ENCODE results near the gene TCF21.

TCF21 gene

GRCh38 chr6:133865680-133866079 lies 23.2 kb upstream of the TCF21 start:
- H3K9me3 ChIP-seq (ENCODE audit: control insufficient read depth, low read length): peaks cover 5% of the 10 kb centered on the region
- H3K9ac ChIP-seq (ENCODE audit: low read length): no peak overlapping the region
- H3K4me3 ChIP-seq (ENCODE audit: low read length): no peak overlapping the region
- no peaks in the 10 kb centered on the region for H3K4me1 ChIP-seq (ENCODE audit: control insufficient read depth, insufficient read depth, low read length)
- H3K27me3 ChIP-seq (ENCODE audit: control insufficient read depth, insufficient read depth, low read length): no peaks in the 10 kb centered on the region
- no peaks in the 10 kb centered on the region for H3K36me3 ChIP-seq (ENCODE audit: control insufficient read depth, insufficient read depth, low read length)

GRCh38 chr6:133871131-133871530 lies 17.8 kb upstream of the TCF21 start:
- no peak overlapping the region for H3K9ac ChIP-seq (ENCODE audit: low read length)
- no peaks in the 10 kb centered on the region for H3K4me1 ChIP-seq (ENCODE audit: control insufficient read depth, insufficient read depth, low read length)
- no peaks in the 10 kb centered on the region for H3K27me3 ChIP-seq (ENCODE audit: control insufficient read depth, insufficient read depth, low read length)
- H3K36me3 ChIP-seq (ENCODE audit: control insufficient read depth, insufficient read depth, low read length): no peaks in the 10 kb centered on the region
- H3K4me3 ChIP-seq (ENCODE audit: low read length): no peak overlapping the region
- no peaks in the 10 kb centered on the region for H3K9me3 ChIP-seq (ENCODE audit: control insufficient read depth, low read length)

- Histone ChIP-seq H3K4me1 (ENCODE audit: control insufficient read depth, insufficient read depth, low read length) (no peaks in the 10 kb centered on the region), H3K27me3 (ENCODE audit: control insufficient read depth, insufficient read depth, low read length) (no peaks in the 10 kb centered on the region), H3K9me3 (ENCODE audit: control insufficient read depth, low read length) (no peaks in the 10 kb centered on the region), H3K9ac (ENCODE audit: low read length) (no peak overlapping the region), H3K4me3 (ENCODE audit: low read length) (no peak overlapping the region), H3K36me3 (ENCODE audit: control insufficient read depth, insufficient read depth, low read length) (no peaks in the 10 kb centered on the region)
Measured at GRCh38 chr6:133873538-133873937, 15.4 kb upstream of the TCF21 start.

GRCh38 chr6:133877116-133877515 lies 11.8 kb upstream of the TCF21 start:
- Histone ChIP-seq H3K9ac (ENCODE audit: low read length) (no peak overlapping the region), H3K9me3 (ENCODE audit: control insufficient read depth, low read length) (no peaks in the 10 kb centered on the region), H3K27me3 (ENCODE audit: control insufficient read depth, insufficient read depth, low read length) (no peaks in the 10 kb centered on the region), H3K4me1 (ENCODE audit: control insufficient read depth, insufficient read depth, low read length) (no peaks in the 10 kb centered on the region), H3K36me3 (ENCODE audit: control insufficient read depth, insufficient read depth, low read length) (no peaks in the 10 kb centered on the region), H3K4me3 (ENCODE audit: low read length) (no peak overlapping the region)

- H3K4me3 ChIP-seq (ENCODE audit: low read length): no peak overlapping the region
- H3K36me3 ChIP-seq (ENCODE audit: control insufficient read depth, insufficient read depth, low read length): no peaks in the 10 kb centered on the region
- no peaks in the 10 kb centered on the region for H3K9me3 ChIP-seq (ENCODE audit: control insufficient read depth, low read length)
- H3K27me3 ChIP-seq (ENCODE audit: control insufficient read depth, insufficient read depth, low read length): no peaks in the 10 kb centered on the region
- no peaks in the 10 kb centered on the region for H3K4me1 ChIP-seq (ENCODE audit: control insufficient read depth, insufficient read depth, low read length)
- H3K9ac ChIP-seq (ENCODE audit: low read length): no peak overlapping the region
Measured at GRCh38 chr6:133880006-133880405, 8.9 kb upstream of the TCF21 start.

GRCh38 chr6:133880896-133881295 lies 8.0 kb upstream of the TCF21 start:
- Histone ChIP-seq H3K4me3 (ENCODE audit: low read length) (no peak overlapping the region), H3K27me3 (ENCODE audit: control insufficient read depth, insufficient read depth, low read length) (no peaks in the 10 kb centered on the region), H3K36me3 (ENCODE audit: control insufficient read depth, insufficient read depth, low read length) (no peaks in the 10 kb centered on the region)

GRCh38 chr6:133886104-133886775 lies 2.7 kb upstream of the TCF21 start:
- no peak overlapping the region for H3K4me3 ChIP-seq (ENCODE audit: low read length)
- no peak overlapping the region for H3K9ac ChIP-seq (ENCODE audit: low read length)
- no peaks in the 10 kb centered on the region for H3K9me3 ChIP-seq (ENCODE audit: control insufficient read depth, low read length)
- H3K4me1 ChIP-seq (ENCODE audit: control insufficient read depth, insufficient read depth, low read length): peaks cover 2% of the 10 kb centered on the region
- H3K27me3 ChIP-seq (ENCODE audit: control insufficient read depth, insufficient read depth, low read length): peaks cover 41% of the 10 kb centered on the region
- no peaks in the 10 kb centered on the region for H3K36me3 ChIP-seq (ENCODE audit: control insufficient read depth, insufficient read depth, low read length)

More at GRCh38 chr6:133880896-133881295, 8.0 kb upstream of the TCF21 start:
- no peak overlapping the region for H3K9ac ChIP-seq (ENCODE audit: low read length)
- no peaks in the 10 kb centered on the region for H3K4me1 ChIP-seq (ENCODE audit: control insufficient read depth, insufficient read depth, low read length)
- H3K9me3 ChIP-seq (ENCODE audit: control insufficient read depth, low read length): no peaks in the 10 kb centered on the region

- no peak overlapping the region for H3K9ac ChIP-seq (ENCODE audit: low read length)
Measured at GRCh38 chr6:133887156-133887879, 1.6 kb upstream of the TCF21 start.

GRCh38 chr6:133887880-133888230 lies 1.1 kb upstream of the TCF21 start:
- Histone ChIP-seq H3K36me3 (ENCODE audit: control insufficient read depth, insufficient read depth, low read length) (no peaks in the 10 kb centered on the region), H3K9ac (ENCODE audit: low read length) (no peak overlapping the region), H3K27me3 (ENCODE audit: control insufficient read depth, insufficient read depth, low read length) (peaks cover 56% of the 10 kb centered on the region), H3K9me3 (ENCODE audit: control insufficient read depth, low read length) (no peaks in the 10 kb centered on the region), H3K4me1 (ENCODE audit: control insufficient read depth, insufficient read depth, low read length) (peaks cover 13% of the 10 kb centered on the region), H3K4me3 (ENCODE audit: low read length) (no peak overlapping the region)

More at GRCh38 chr6:133887156-133887879, 1.6 kb upstream of the TCF21 start:
- Histone ChIP-seq H3K4me1 (ENCODE audit: control insufficient read depth, insufficient read depth, low read length) (peaks cover 8% of the 10 kb centered on the region), H3K27me3 (ENCODE audit: control insufficient read depth, insufficient read depth, low read length) (peaks cover 50% of the 10 kb centered on the region), H3K36me3 (ENCODE audit: control insufficient read depth, insufficient read depth, low read length) (no peaks in the 10 kb centered on the region), H3K9me3 (ENCODE audit: control insufficient read depth, low read length) (no peaks in the 10 kb centered on the region), H3K4me3 (ENCODE audit: low read length) (no peak overlapping the region)

- Histone ChIP-seq H3K9me3 (ENCODE audit: control insufficient read depth, low read length) (no peaks in the 10 kb centered on the region), H3K4me1 (ENCODE audit: control insufficient read depth, insufficient read depth, low read length) (peaks cover 25% of the 10 kb centered on the region), H3K4me3 (ENCODE audit: low read length) (no peak overlapping the region), H3K36me3 (ENCODE audit: control insufficient read depth, insufficient read depth, low read length) (no peaks in the 10 kb centered on the region), H3K9ac (ENCODE audit: low read length) (peak overlapping the region; percentile 56), H3K27me3 (ENCODE audit: control insufficient read depth, insufficient read depth, low read length) (peaks cover 75% of the 10 kb centered on the region)
Measured at GRCh38 chr6:133889557-133890403, 867 bp downstream of the TCF21 start.

GRCh38 chr6:133890711-133891148 lies 1.8 kb downstream of the TCF21 start:
- Histone ChIP-seq H3K27me3 (ENCODE audit: control insufficient read depth, insufficient read depth, low read length) (peaks cover 84% of the 10 kb centered on the region), H3K36me3 (ENCODE audit: control insufficient read depth, insufficient read depth, low read length) (no peaks in the 10 kb centered on the region), H3K9ac (ENCODE audit: low read length) (peak overlapping the region; percentile 58), H3K9me3 (ENCODE audit: control insufficient read depth, low read length) (no peaks in the 10 kb centered on the region), H3K4me1 (ENCODE audit: control insufficient read depth, insufficient read depth, low read length) (peaks cover 30% of the 10 kb centered on the region), H3K4me3 (ENCODE audit: low read length) (no peak overlapping the region)
